MCF 10A (cell line): ENCODE measurements around the gene SLC6A11. TPM values are rescaled to one million over a fixed set of nuclear protein-coding genes. Genes with fewer than 3 reads are reported as not detected.

Experiments used
- BruUV-seq: library from RNA; stranded (reverse); fragments of 400-500 nt; replicated peaks from 2 replicates; lab custom pipeline; 2021; lab: Mats Ljungman, UMichigan
- CTCF ChIA-PET: fragments of 300-600 bp; sonication (Branson Sonifier 250); formaldehyde crosslinking; extraction: SDS; loops from one replicate; lab custom pipeline; 2021; ENCODE audit warnings: antibody characterized with exemption, inconsistent platforms; lab: Yijun Ruan, JAX
- POLR2A ChIA-PET: fragments of 300-600, 350-650 bp; sonication (Branson Sonifier 250); formaldehyde crosslinking; extraction: SDS; loops from one replicate; lab custom pipeline; 2020; ENCODE audit warnings: antibody characterized with exemption, inconsistent platforms; lab: Yijun Ruan, JAX
- DNase-seq: peaks from one replicate; pipeline ENCODE4 v3.0.0-alpha.2; 2018; ENCODE audit not compliant: unreplicated experiment
- H3K27ac Mint-ChIP-seq: one replicate; pipeline ENCODE4 v1.8.0; 2022; ENCODE audit warnings: mild to moderate bottlenecking, low read depth, mixed read lengths; ENCODE audit not compliant: unreplicated experiment
- H3K27me3 Mint-ChIP-seq: one replicate; pipeline ENCODE4 v1.8.0; 2022; ENCODE audit warnings: mixed read lengths; ENCODE audit not compliant: insufficient read depth, unreplicated experiment
- H3K36me3 Mint-ChIP-seq: one replicate; pipeline ENCODE4 v1.8.0; 2022; ENCODE audit warnings: mild to moderate bottlenecking, moderate library complexity, mixed read lengths; ENCODE audit not compliant: insufficient read depth, unreplicated experiment
- H3K4me1 Mint-ChIP-seq: one replicate; pipeline ENCODE4 v1.8.0; 2022; ENCODE audit warnings: mixed read lengths; ENCODE audit not compliant: insufficient read depth, unreplicated experiment
- H3K4me3 Mint-ChIP-seq: one replicate; pipeline ENCODE4 v1.8.0; 2022; ENCODE audit warnings: mild to moderate bottlenecking, moderate library complexity, mixed read lengths; ENCODE audit not compliant: unreplicated experiment
- H3K9me3 Mint-ChIP-seq: one replicate; pipeline ENCODE4 v1.8.0; 2022; ENCODE audit warnings: mixed read lengths; ENCODE audit not compliant: unreplicated experiment
- CTCF ChIP-seq: fragments of 200-600 bp; IDR thresholded peaks from one replicate; pipeline ENCODE4 v1.8.0; 2022; ENCODE audit warnings: antibody characterized with exemption, mild to moderate bottlenecking; ENCODE audit not compliant: unreplicated experiment
- intact Hi-C: fragments of 100-400 bp; cut with micrococcal nuclease; formaldehyde crosslinking; loops from 2 replicates; pipeline ENCODE4 v1.14.1; 2022
- total RNA-seq: library from RNA; stranded (reverse); gene quantifications from 2 replicates; pipeline ENCODE4 v1.2.3, GENCODE V29; 2022

The SLC6A11 gene
- total RNA-seq, 1 experiment from 2014 or later: 1.4 TPM

GRCh38 chr3:10786640-10787039, 29.4 kb upstream of the SLC6A11 start:
- H3K27ac Mint-ChIP-seq: no peak overlapping the region
- no peak for TF ChIP-seq CTCF
- H3K4me3 Mint-ChIP-seq: no peak overlapping the region
- ChIA-PET POLR2A (interaction anchor here (0.6 kb wide), 1 partner anchor 33 kb away, joined by 3 read pairs; no protein-coding TSS in a partner anchor), CTCF (interaction anchor here (0.9 to 1.5 kb wide), 2 partner anchors 22 to 274 kb away, joined by 3 read pairs; no protein-coding TSS in a partner anchor)
- H3K36me3 Mint-ChIP-seq: no peaks in the 10 kb centered on the region
- DNase-seq: no peak
- H3K27me3 Mint-ChIP-seq: peaks cover 58% of the 10 kb centered on the region
- H3K9me3 Mint-ChIP-seq: no peaks in the 10 kb centered on the region
- intact Hi-C loops: no loop called here
- peaks cover 6% of the 10 kb centered on the region for H3K4me1 Mint-ChIP-seq
- no TSS peak for BruUV-seq

- TF ChIP-seq CTCF: no peak
- intact Hi-C loops: no loop called here
- Mint-ChIP-seq H3K27ac (no peak overlapping the region), H3K4me3 (no peak overlapping the region), H3K9me3 (no peaks in the 10 kb centered on the region), H3K27me3 (peaks cover 62% of the 10 kb centered on the region), H3K36me3 (no peaks in the 10 kb centered on the region), H3K4me1 (no peaks in the 10 kb centered on the region)
- BruUV-seq: no TSS peak
- ChIA-PET POLR2A (interaction anchor here (1.0 kb wide), 1 partner anchor 60 kb away, joined by 3 read pairs; no protein-coding TSS in a partner anchor), CTCF (interaction anchor here (0.7 kb wide), 1 partner anchor 21 kb away, joined by 3 read pairs; no protein-coding TSS in a partner anchor)
- DNase-seq: no peak
Observed at GRCh38 chr3:10788451-10788850, 27.6 kb upstream of the SLC6A11 start.

GRCh38 chr3:10790713-10791112, 25.3 kb upstream of the SLC6A11 start:
- CTCF ChIA-PET: interaction anchor here (1.0 kb wide), 1 partner anchor 18 kb away, joined by 5 read pairs; no protein-coding TSS in a partner anchor
- POLR2A ChIA-PET: no interaction called here
- Mint-ChIP-seq H3K27ac (no peak overlapping the region), H3K4me3 (no peak overlapping the region), H3K4me1 (no peaks in the 10 kb centered on the region), H3K9me3 (no peaks in the 10 kb centered on the region), H3K27me3 (peaks cover 51% of the 10 kb centered on the region), H3K36me3 (no peaks in the 10 kb centered on the region)
- TF ChIP-seq CTCF: no peak
- intact Hi-C loops: no loop called here
- BruUV-seq: no TSS peak
- DNase-seq: no peak

GRCh38 chr3:10792208-10792607, 23.8 kb upstream of the SLC6A11 start:
- CTCF ChIA-PET: interaction anchor here (0.7 to 1.1 kb wide), 3 partner anchors 9 to 472 kb away, joined by 3 to 5 read pairs (median 4); no protein-coding TSS in a partner anchor
- peaks cover 50% of the 10 kb centered on the region for H3K27me3 Mint-ChIP-seq
- POLR2A ChIA-PET: no interaction called here

More at GRCh38 chr3:10792208-10792607, 23.8 kb upstream of the SLC6A11 start:
- no peaks in the 10 kb centered on the region for H3K4me1 Mint-ChIP-seq
- H3K9me3 Mint-ChIP-seq: no peaks in the 10 kb centered on the region
- TF ChIP-seq CTCF: no peak
- no peak overlapping the region for H3K4me3 Mint-ChIP-seq
- H3K27ac Mint-ChIP-seq: no peak overlapping the region
- intact Hi-C loops: no loop called here
- no TSS peak for BruUV-seq
- H3K36me3 Mint-ChIP-seq: no peaks in the 10 kb centered on the region
- DNase-seq: no peak
